ENCODE measurements around the gene RBM7. TPM values are rescaled to one million over a fixed set of nuclear protein-coding genes. Genes with fewer than 3 reads are reported as not detected.

Gene RBM7
- total RNA-seq, 2 experiments from 2014 or later, result 21.3 to 26.3 TPM

DNA sequence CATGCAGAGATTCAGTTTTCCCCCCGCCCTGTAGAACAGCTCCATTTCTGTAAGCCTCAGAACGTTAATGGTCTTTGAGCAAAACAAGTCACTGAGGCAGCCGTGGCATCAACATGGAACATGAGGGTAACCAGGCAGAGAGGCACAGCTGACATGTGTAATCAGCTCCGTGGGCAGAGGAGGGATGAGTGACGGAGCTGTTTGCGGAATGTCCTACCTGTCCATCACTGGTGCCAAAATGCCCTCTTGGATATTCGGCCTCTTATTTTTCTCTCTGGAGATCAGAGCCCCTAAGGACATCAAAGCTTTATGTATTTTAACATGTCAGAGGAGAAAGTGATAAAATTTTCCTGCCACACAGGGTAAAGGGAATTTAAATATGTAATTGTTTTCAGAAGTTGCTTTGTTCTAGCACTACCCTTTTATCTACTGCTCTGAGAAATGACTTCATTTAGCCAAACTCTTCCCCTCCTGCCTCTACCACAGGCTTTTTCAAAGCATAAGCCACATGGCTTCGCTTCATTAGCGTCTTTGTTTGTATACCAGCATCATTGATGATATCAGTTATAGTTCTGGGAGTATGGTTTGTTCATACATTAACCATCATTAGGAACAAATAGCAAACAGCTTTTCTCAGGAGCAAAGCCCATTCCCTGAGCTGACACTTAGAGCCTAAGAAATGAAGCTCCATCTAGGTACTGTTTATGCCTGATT, 33.1 kb upstream of the RBM7 start:
- no TSS peak for BruUV-seq (replicated peaks)
- no peak for DNase-seq (ENCODE audit: low spot score)
- no peak overlapping the region for H2AFZ ChIP-seq (ENCODE audit: low read length)
- no peak overlapping the region for H3K27ac ChIP-seq (ENCODE audit: low read depth, low read length, poor library complexity, severe bottlenecking)
- no peaks in the 10 kb centered on the region for H3K36me3 ChIP-seq (ENCODE audit: insufficient read depth, low read length)
- H3K9me3 ChIP-seq (ENCODE audit: low read length), result no peaks in the 10 kb centered on the region
- TF ChIP-seq EZH2phosphoT487 (IDR thresholded peaks at IDR 0.05; ENCODE audit: borderline replicate concordance, low read depth, low read length), result no peak
- H3K4me1 ChIP-seq (ENCODE audit: insufficient read depth, low read length, poor library complexity, severe bottlenecking), result no peaks in the 10 kb centered on the region
- no peak overlapping the region for H3K4me3 ChIP-seq (ENCODE audit: low read depth, low read length, poor library complexity, severe bottlenecking)
- no peaks in the 10 kb centered on the region for H4K20me1 ChIP-seq (ENCODE audit: insufficient read depth, low read length)
- H3K79me2 ChIP-seq (ENCODE audit: insufficient read depth, low read depth, low read length), result no peaks in the 10 kb centered on the region
- ChIA-PET POLR2A (interaction anchor here (0.6 to 2.4 kb wide), 3 partner anchors 8 to 699 kb away, joined by 3 to 6 read pairs (median 5); no protein-coding TSS in a partner anchor), CTCF (ENCODE audit: unreplicated experiment) (no interaction called here)
- intact Hi-C loops (cut with micrococcal nuclease; ENCODE audit: unreplicated experiment), result no loop called here
- H3K4me2 ChIP-seq (ENCODE audit: low read length), result no peak overlapping the region
- no peaks in the 10 kb centered on the region for H3K9me2 ChIP-seq (ENCODE audit: insufficient read depth, low read length)

GRCh38 chr11:114368918-114369680, 31.4 kb upstream of the RBM7 start:
- POLR2A ChIA-PET, result no interaction called here
- no peak for DNase-seq (ENCODE audit: low spot score)
- H3K4me1 ChIP-seq (ENCODE audit: insufficient read depth, low read length, poor library complexity, severe bottlenecking), result no peaks in the 10 kb centered on the region
- intact Hi-C loops (cut with micrococcal nuclease; ENCODE audit: unreplicated experiment), result no loop called here
- H3K4me2 ChIP-seq (ENCODE audit: low read length), result no peak overlapping the region
- H3K9me3 ChIP-seq (ENCODE audit: low read length), result no peaks in the 10 kb centered on the region
- no TSS peak for BruUV-seq (replicated peaks)
- H3K4me3 ChIP-seq (ENCODE audit: low read depth, low read length, poor library complexity, severe bottlenecking), result no peak overlapping the region
- H3K27ac ChIP-seq (ENCODE audit: low read depth, low read length, poor library complexity, severe bottlenecking), result no peak overlapping the region
- H2AFZ ChIP-seq (ENCODE audit: low read length), result no peak overlapping the region
- H3K9me2 ChIP-seq (ENCODE audit: insufficient read depth, low read length), result no peaks in the 10 kb centered on the region
- TF ChIP-seq, protein P1, sequence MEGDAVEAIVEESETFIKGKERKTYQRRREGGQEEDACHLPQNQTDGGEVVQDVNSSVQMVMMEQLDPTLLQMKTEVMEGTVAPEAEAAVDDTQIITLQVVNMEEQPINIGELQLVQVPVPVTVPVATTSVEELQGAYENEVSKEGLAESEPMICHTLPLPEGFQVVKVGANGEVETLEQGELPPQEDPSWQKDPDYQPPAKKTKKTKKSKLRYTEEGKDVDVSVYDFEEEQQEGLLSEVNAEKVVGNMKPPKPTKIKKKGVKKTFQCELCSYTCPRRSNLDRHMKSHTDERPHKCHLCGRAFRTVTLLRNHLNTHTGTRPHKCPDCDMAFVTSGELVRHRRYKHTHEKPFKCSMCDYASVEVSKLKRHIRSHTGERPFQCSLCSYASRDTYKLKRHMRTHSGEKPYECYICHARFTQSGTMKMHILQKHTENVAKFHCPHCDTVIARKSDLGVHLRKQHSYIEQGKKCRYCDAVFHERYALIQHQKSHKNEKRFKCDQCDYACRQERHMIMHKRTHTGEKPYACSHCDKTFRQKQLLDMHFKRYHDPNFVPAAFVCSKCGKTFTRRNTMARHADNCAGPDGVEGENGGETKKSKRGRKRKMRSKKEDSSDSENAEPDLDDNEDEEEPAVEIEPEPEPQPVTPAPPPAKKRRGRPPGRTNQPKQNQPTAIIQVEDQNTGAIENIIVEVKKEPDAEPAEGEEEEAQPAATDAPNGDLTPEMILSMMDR (conservative IDR thresholded peaks at IDR 0.05; ENCODE audit: low read length), result no peak
- no peak for TF ChIP-seq EZH2phosphoT487 (IDR thresholded peaks at IDR 0.05; ENCODE audit: borderline replicate concordance, low read depth, low read length)
- no peaks in the 10 kb centered on the region for H3K36me3 ChIP-seq (ENCODE audit: insufficient read depth, low read length)
- H3K79me2 ChIP-seq (ENCODE audit: insufficient read depth, low read depth, low read length), result no peaks in the 10 kb centered on the region
- no peaks in the 10 kb centered on the region for H4K20me1 ChIP-seq (ENCODE audit: insufficient read depth, low read length)
- CTCF ChIA-PET (ENCODE audit: unreplicated experiment), result no interaction called here

- no peak for TF ChIP-seq EZH2phosphoT487 (IDR thresholded peaks at IDR 0.05; ENCODE audit: borderline replicate concordance, low read depth, low read length)
- TF ChIP-seq, protein P1 (conservative IDR thresholded peaks at IDR 0.05; ENCODE audit: low read length), result no peak
- H3K27ac ChIP-seq (ENCODE audit: low read depth, low read length, poor library complexity, severe bottlenecking), result no peak overlapping the region
- H4K20me1 ChIP-seq (ENCODE audit: insufficient read depth, low read length), result no peaks in the 10 kb centered on the region
- H3K79me2 ChIP-seq (ENCODE audit: insufficient read depth, low read depth, low read length), result no peaks in the 10 kb centered on the region
- no peak overlapping the region for H3K4me2 ChIP-seq (ENCODE audit: low read length)
- H3K4me1 ChIP-seq (ENCODE audit: insufficient read depth, low read length, poor library complexity, severe bottlenecking), result no peaks in the 10 kb centered on the region
- H3K4me3 ChIP-seq (ENCODE audit: low read depth, low read length, poor library complexity, severe bottlenecking), result no peak overlapping the region
- no peak for DNase-seq (ENCODE audit: low spot score)
- CTCF ChIA-PET (ENCODE audit: unreplicated experiment), result no interaction called here
- H3K9me2 ChIP-seq (ENCODE audit: insufficient read depth, low read length), result no peaks in the 10 kb centered on the region
- intact Hi-C loops (cut with micrococcal nuclease; ENCODE audit: unreplicated experiment), result no loop called here
- POLR2A ChIA-PET, result interaction anchor here (2.0 kb wide), 1 partner anchor 8 kb away, joined by 6 read pairs; no protein-coding TSS in a partner anchor
- no peak overlapping the region for H2AFZ ChIP-seq (ENCODE audit: low read length)
- no peaks in the 10 kb centered on the region for H3K9me3 ChIP-seq (ENCODE audit: low read length)
- H3K36me3 ChIP-seq (ENCODE audit: insufficient read depth, low read length), result no peaks in the 10 kb centered on the region
- no TSS peak for BruUV-seq (replicated peaks)
Observed at GRCh38 chr11:114375052-114375451, 25.4 kb upstream of the RBM7 start.

Data from OCI-LY7 (cell line).